Mucosa of gallbladder (tissue), 1 donor: ENCODE results near the gene NCOA6. TPM values are rescaled to one million over a fixed set of nuclear protein-coding genes. Genes with fewer than 3 reads are reported as not detected.
"Not testable (repeated sequence)": the region's sequence is repeated elsewhere in the genome, so short reads cannot be mapped to it uniquely, and the experiment has no call there.

ENCODE experiments used
- DNase-seq: peaks from one replicate; pipeline ENCODE4 v3.0.0-alpha.2; 2020; ENCODE audit warnings: low spot score
- total RNA-seq: library from RNA; stranded (reverse); gene quantifications from one replicate; pipeline ENCODE4 v1.2.1, GENCODE V29; 2021
- donor health status: DM: no; HTN: no; CAD: no.

NCOA6 gene
- total RNA-seq, 1 donor from 2014 or later: 33.5 TPM

GRCh38 chr20:34829191-34829590, 3.7 kb upstream of the NCOA6 start:
- no peak for DNase-seq

GRCh38 chr20:34824806-34825529, 483 bp downstream of the NCOA6 start:
- DNase-seq: peak; percentile 31

GRCh38 chr20:34824452-34824805, 1.0 kb downstream of the NCOA6 start:
- DNase-seq: peak; percentile 75

- no peak for DNase-seq
Observed at GRCh38 chr20:34824026-34824425, 1.4 kb downstream of the NCOA6 start.

- no peak for DNase-seq
Observed at GRCh38 chr20:34820805-34821578, 4.5 kb downstream of the NCOA6 start.

GRCh38 chr20:34817801-34818200, 7.7 kb downstream of the NCOA6 start:
- DNase-seq: no peak

- no peak for DNase-seq
Observed at GRCh38 chr20:34817072-34817471, 8.4 kb downstream of the NCOA6 start.

- DNase-seq: no peak
Observed at GRCh38 chr20:34815636-34816035, 9.8 kb downstream of the NCOA6 start.

- DNase-seq: no peak
Observed at GRCh38 chr20:34808583-34808982, 16.9 kb downstream of the NCOA6 start.

- not testable (repeated sequence) for DNase-seq
Observed at GRCh38 chr20:34807944-34808465, 17.4 kb downstream of the NCOA6 start.

- DNase-seq: no peak
Observed at GRCh38 chr20:34806255-34806654, 19.2 kb downstream of the NCOA6 start.

GRCh38 chr20:34798871-34799270, 26.6 kb downstream of the NCOA6 start:
- DNase-seq: no peak

GRCh38 chr20:34798328-34798727, 27.1 kb downstream of the NCOA6 start:
- no peak for DNase-seq

GRCh38 chr20:34797012-34797995, 28.1 kb downstream of the NCOA6 start:
- DNase-seq: no peak

- no peak for DNase-seq
Observed at GRCh38 chr20:34794006-34794585, 31.4 kb downstream of the NCOA6 start.

- DNase-seq: no peak
Observed at GRCh38 chr20:34792687-34793363, 32.6 kb downstream of the NCOA6 start.

- no peak for DNase-seq
Observed at GRCh38 chr20:34791289-34792020, 34.0 kb downstream of the NCOA6 start.

- no peak for DNase-seq
Observed at GRCh38 chr20:34781220-34781619, 44.2 kb downstream of the NCOA6 start.

GRCh38 chr20:34780291-34780690, 45.2 kb downstream of the NCOA6 start:
- not testable (repeated sequence) for DNase-seq

GRCh38 chr20:34776177-34776576, 49.3 kb downstream of the NCOA6 start:
- DNase-seq: no peak
